Esophagus muscularis mucosa (tissue), 4 donors: Measurements from ENCODE around the gene SLC10A2.

Experiments used
- CTCF ChIP-seq, 3 experiments: fragments of 200-600 bp in 2 of 3; fragments of 450-650 bp in 1 of 3; sonication (generic) in 2 of 3; IDR thresholded peaks; one replicate each; pipeline ENCODE4 v1.5.1; 2017 to 2019; ENCODE audit warnings: antibody characterized with exemption in 3 of 3, mild to moderate bottlenecking in 2 of 3, moderate library complexity in 1 of 3
- EP300 ChIP-seq: sonication (generic); formaldehyde crosslinking; IDR thresholded peaks from one replicate; pipeline ENCODE4 v1.6.1; 2017; ENCODE audit warnings: antibody characterized with exemption
- POLR2A ChIP-seq: fragments of 450-650 bp; IDR thresholded peaks from one replicate; pipeline ENCODE4 v1.6.1; 2017; ENCODE audit warnings: antibody characterized with exemption, moderate library complexity, mild to moderate bottlenecking, low read depth
- POLR2AphosphoS5 ChIP-seq, 2 donors: sonication (generic); formaldehyde crosslinking; IDR thresholded peaks; one replicate each; pipeline ENCODE4 v1.6.1; 2017; ENCODE audit warnings: antibody characterized with exemption in 2 of 2

GRCh38 chr13:103033999-103034398 is 32.2 kb downstream of the SLC10A2 start:
- TF ChIP-seq CTCF (IDR thresholded peaks at IDR 0.05) (no peak), EP300 (no peak), POLR2A (no peak), POLR2AphosphoS5 (IDR thresholded peaks at IDR 0.05) (no peak)
